Fibroblast of lung (primary cell): ENCODE measurements around the gene GRK1. TPM values are rescaled to one million over a fixed set of nuclear protein-coding genes. Genes with fewer than 3 reads are reported as not detected.
"Not testable (repeated sequence)": the region's sequence is repeated elsewhere in the genome, so short reads cannot be mapped to it uniquely, and the experiment has no call there.

Source experiments
- DNase-seq, 2 donors: peaks; one replicate each; pipeline versions ENCODE4 v3.0.0 to v3.0.0-alpha.2; 2010; ENCODE audit warnings: low read depth in 2 of 2
- H2AFZ ChIP-seq: 2 replicates; pipeline ENCODE4 v1.5.1; 2012; ENCODE audit warnings: low read length, control low read depth, inconsistent platforms
- H3K27ac ChIP-seq: 2 replicates; pipeline ENCODE4 v1.5.1; 2011; ENCODE audit warnings: low read length, control low read depth; ENCODE audit not compliant: insufficient read depth
- H3K27me3 ChIP-seq: 2 replicates; pipeline ENCODE4 v1.5.1; 2011; ENCODE audit warnings: mild to moderate bottlenecking, low read length; ENCODE audit not compliant: control insufficient read depth, insufficient read depth
- H3K36me3 ChIP-seq: 2 replicates; pipeline ENCODE4 v1.5.1; 2011; ENCODE audit warnings: low read length; ENCODE audit not compliant: control insufficient read depth, insufficient read depth
- H3K4me1 ChIP-seq: 2 replicates; pipeline ENCODE4 v1.5.1; 2011; ENCODE audit warnings: low read length; ENCODE audit not compliant: control insufficient read depth, insufficient read depth; ENCODE audit errors: extremely low read depth
- H3K4me2 ChIP-seq: 2 replicates; pipeline ENCODE4 v1.5.1; 2011; ENCODE audit warnings: low read length, control low read depth; ENCODE audit not compliant: insufficient read depth; ENCODE audit errors: extremely low read depth
- H3K4me3 ChIP-seq, 4 experiments: fragments of 200-600 bp in 1 of 4; sonication (generic) in 1 of 4; replicated peaks in 1 of 4; 2 replicates each; pipeline ENCODE4 v1.5.1; 2011 to 2016; ENCODE audit warnings: low read length in 4 of 4, low read depth in 3 of 4, mild to moderate bottlenecking in 3 of 4, control low read depth in 2 of 4, inconsistent platforms in 1 of 4, mixed read lengths in 1 of 4; ENCODE audit not compliant: insufficient read depth in 1 of 4; ENCODE audit errors: control extremely low read depth in 1 of 4
- H3K79me2 ChIP-seq: 2 replicates; pipeline ENCODE4 v1.5.1; 2012; ENCODE audit warnings: mild to moderate bottlenecking, low read length, inconsistent platforms; ENCODE audit not compliant: control insufficient read depth, insufficient read depth
- H3K9ac ChIP-seq: 2 replicates; pipeline ENCODE4 v1.5.1; 2011; ENCODE audit warnings: mild to moderate bottlenecking, low read length, control low read depth; ENCODE audit not compliant: insufficient read depth
- H3K9me3 ChIP-seq: 2 replicates; pipeline ENCODE4 v1.5.1; 2012; ENCODE audit warnings: low read depth, low read length; ENCODE audit not compliant: control insufficient read depth, insufficient read depth
- H4K20me1 ChIP-seq: 2 replicates; pipeline ENCODE4 v1.5.1; 2011; ENCODE audit warnings: low read length; ENCODE audit not compliant: control insufficient read depth, insufficient read depth; ENCODE audit errors: extremely low read depth
- EZH2 ChIP-seq: IDR thresholded peaks from 2 replicates; pipeline ENCODE4 v1.5.1; 2012; ENCODE audit warnings: low read length, control low read depth, mild to moderate bottlenecking; ENCODE audit errors: missing control alignments
- polyA plus RNA-seq, 2 donors: library from polyadenylated mRNA; depleted of rRNA in 1 of 2; stranded (reverse) in 1 of 2; unstranded in 1 of 2; fragments of >200 nt; gene quantifications; 2 replicates each; pipeline ENCODE4 v1.2.1, GENCODE V29; 2011 to 2012; ENCODE audit warnings: missing spikeins in 1 of 2
- total RNA-seq: library from RNA; depleted of rRNA; stranded (reverse); fragments of >200 nt; gene quantifications from 2 replicates; pipeline ENCODE4 v1.2.1, GENCODE V29; 2014
- TF ChIP-seq, protein P1 (sequence below), 2 donors: IDR thresholded peaks in 1 of 2; conservative IDR thresholded peaks in 1 of 2; 1 replicate in 1 of 2; 2 replicates in 1 of 2; pipeline ENCODE4 v1.5.1; 2011 to 2012; ENCODE audit warnings: low read length in 2 of 2, control low read depth in 1 of 2, inconsistent platforms in 1 of 2, low read depth in 1 of 2, mild to moderate bottlenecking in 1 of 2

GRK1 gene
- total and polyA plus RNA-seq, 2 donors (not counting 1 experiment from before 2014, with no cell fraction given): 0.17 TPM; not detected in 1

DNA sequence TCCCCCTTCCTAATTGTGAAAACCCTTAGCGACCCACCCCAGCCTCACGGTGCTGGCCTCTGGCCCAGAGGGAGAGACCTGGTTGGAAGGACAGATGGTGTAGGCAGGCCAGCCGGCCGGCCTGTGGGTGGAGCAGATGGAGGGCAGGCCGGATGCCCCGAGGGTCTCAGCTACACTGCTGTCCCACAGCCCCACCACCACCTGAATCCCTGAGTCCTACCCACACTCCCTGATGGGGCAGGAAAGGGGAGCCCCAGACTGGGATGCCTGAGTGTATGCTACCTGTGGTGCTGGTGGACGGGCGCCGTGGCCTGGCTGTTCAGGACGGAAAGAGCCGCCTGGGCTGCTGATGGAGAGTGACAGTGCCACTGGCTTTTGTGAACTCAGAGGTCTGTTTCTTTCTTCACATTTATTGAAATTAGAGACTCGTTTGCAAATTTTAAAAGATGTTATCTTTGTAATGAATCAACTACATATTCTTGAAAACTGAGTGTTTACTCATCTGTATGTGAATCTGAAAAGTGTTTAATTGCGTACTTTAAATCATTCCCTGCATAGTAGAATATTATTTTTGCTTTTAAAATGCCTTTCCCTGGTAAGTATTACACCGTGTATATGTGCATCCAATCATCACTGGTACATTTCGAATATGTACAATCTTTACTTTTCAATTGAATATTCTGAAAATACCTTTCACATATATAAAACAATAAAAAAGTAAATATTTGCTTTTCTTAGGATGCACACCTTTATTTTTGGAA, 46.8 kb upstream of the GRK1 start:
- Histone ChIP-seq H3K4me3 (no peak overlapping the region), H4K20me1 (peaks cover 1% of the 10 kb centered on the region), H3K9ac (no peak overlapping the region), H3K4me2 (no peak overlapping the region), H2AFZ (no peak overlapping the region), H3K27ac (no peak overlapping the region), H3K79me2 (peaks cover 29% of the 10 kb centered on the region), H3K9me3 (no peaks in the 10 kb centered on the region), H3K4me1 (no peaks in the 10 kb centered on the region), H3K36me3 (peaks cover 6% of the 10 kb centered on the region), H3K27me3 (no peaks in the 10 kb centered on the region)
- TF ChIP-seq, protein P1, sequence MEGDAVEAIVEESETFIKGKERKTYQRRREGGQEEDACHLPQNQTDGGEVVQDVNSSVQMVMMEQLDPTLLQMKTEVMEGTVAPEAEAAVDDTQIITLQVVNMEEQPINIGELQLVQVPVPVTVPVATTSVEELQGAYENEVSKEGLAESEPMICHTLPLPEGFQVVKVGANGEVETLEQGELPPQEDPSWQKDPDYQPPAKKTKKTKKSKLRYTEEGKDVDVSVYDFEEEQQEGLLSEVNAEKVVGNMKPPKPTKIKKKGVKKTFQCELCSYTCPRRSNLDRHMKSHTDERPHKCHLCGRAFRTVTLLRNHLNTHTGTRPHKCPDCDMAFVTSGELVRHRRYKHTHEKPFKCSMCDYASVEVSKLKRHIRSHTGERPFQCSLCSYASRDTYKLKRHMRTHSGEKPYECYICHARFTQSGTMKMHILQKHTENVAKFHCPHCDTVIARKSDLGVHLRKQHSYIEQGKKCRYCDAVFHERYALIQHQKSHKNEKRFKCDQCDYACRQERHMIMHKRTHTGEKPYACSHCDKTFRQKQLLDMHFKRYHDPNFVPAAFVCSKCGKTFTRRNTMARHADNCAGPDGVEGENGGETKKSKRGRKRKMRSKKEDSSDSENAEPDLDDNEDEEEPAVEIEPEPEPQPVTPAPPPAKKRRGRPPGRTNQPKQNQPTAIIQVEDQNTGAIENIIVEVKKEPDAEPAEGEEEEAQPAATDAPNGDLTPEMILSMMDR (conservative IDR thresholded peaks at IDR 0.05 in 1 of 2, IDR thresholded peaks at IDR 0.05 in 1 of 2; ENCODE audit: low read depth in 1 of 2, low read length in 2 of 2): no peak
- no peak for TF ChIP-seq EZH2
- no peak for DNase-seq

- no peak for DNase-seq
- peaks cover 6% of the 10 kb centered on the region for H3K36me3 ChIP-seq
- H3K79me2 ChIP-seq: peaks cover 29% of the 10 kb centered on the region
- no peaks in the 10 kb centered on the region for H3K9me3 ChIP-seq
- H3K27ac ChIP-seq: no peak overlapping the region
- no peak overlapping the region for H3K4me2 ChIP-seq
- no peak overlapping the region for H3K9ac ChIP-seq
- TF ChIP-seq, protein P1 (conservative IDR thresholded peaks at IDR 0.05 in 1 of 2, IDR thresholded peaks at IDR 0.05 in 1 of 2; ENCODE audit: low read depth in 1 of 2, low read length in 2 of 2): no peak
- H3K27me3 ChIP-seq: no peaks in the 10 kb centered on the region
- no peak overlapping the region for H3K4me3 ChIP-seq
- H2AFZ ChIP-seq: no peak overlapping the region
- H4K20me1 ChIP-seq: peaks cover 1% of the 10 kb centered on the region
- no peaks in the 10 kb centered on the region for H3K4me1 ChIP-seq
Observed at GRCh38 chr13:113621046-113621445, 46.0 kb upstream of the GRK1 start.

GRCh38 chr13:113621498-113621897, 45.5 kb upstream of the GRK1 start:
- H3K9me3 ChIP-seq, H3K4me3 ChIP-seq, H3K9ac ChIP-seq, H3K4me1 ChIP-seq, H3K27ac ChIP-seq, H3K27me3 ChIP-seq, H3K4me2 ChIP-seq, H4K20me1 ChIP-seq, H2AFZ ChIP-seq, H3K36me3 ChIP-seq: not testable (repeated sequence)
- TF ChIP-seq, protein P1 (conservative IDR thresholded peaks at IDR 0.05 in 1 of 2, IDR thresholded peaks at IDR 0.05 in 1 of 2; ENCODE audit: low read depth in 1 of 2, low read length in 2 of 2): peak; percentile 34 to 46
- peak; percentile 3 to 32 for DNase-seq
- peaks cover 24% of the 10 kb centered on the region for H3K79me2 ChIP-seq

DNA sequence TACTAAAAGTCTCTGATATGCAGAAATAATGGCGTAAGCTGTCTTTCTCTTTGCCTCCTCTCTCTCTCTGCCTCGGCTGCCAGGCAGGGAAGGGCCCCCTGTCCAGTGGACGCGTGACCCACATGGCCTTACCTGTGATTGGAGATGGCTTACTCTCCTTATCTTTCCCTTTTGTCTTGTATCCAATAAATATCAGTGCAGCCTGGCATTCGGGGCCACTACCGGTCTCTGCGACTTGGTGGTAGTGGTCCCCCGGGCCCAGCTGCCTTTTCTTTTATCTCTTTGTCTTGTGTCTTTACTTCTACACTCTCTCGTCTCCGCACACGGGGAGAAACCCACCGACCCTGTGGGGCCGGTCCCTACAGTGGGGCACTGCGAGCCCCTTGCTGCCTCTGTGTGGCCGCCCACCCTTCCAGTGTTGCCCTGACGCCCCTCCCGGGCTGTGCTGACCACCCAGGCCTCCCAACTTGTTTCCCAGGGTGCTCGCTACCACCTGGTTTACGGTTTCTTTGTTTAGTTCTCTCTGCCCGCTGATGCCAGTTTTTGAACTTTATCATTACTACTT, 45.0 kb upstream of the GRK1 start:
- not testable (repeated sequence) for H3K4me2 ChIP-seq, H3K9me3 ChIP-seq, H3K27ac ChIP-seq, H3K36me3 ChIP-seq, H4K20me1 ChIP-seq, H3K4me3 ChIP-seq, H3K27me3 ChIP-seq, H3K9ac ChIP-seq, H3K4me1 ChIP-seq, DNase-seq, H2AFZ ChIP-seq
- H3K79me2 ChIP-seq: peaks cover 22% of the 10 kb centered on the region
